ENCODE results near the gene NKD1.

The NKD1 gene

DNA sequence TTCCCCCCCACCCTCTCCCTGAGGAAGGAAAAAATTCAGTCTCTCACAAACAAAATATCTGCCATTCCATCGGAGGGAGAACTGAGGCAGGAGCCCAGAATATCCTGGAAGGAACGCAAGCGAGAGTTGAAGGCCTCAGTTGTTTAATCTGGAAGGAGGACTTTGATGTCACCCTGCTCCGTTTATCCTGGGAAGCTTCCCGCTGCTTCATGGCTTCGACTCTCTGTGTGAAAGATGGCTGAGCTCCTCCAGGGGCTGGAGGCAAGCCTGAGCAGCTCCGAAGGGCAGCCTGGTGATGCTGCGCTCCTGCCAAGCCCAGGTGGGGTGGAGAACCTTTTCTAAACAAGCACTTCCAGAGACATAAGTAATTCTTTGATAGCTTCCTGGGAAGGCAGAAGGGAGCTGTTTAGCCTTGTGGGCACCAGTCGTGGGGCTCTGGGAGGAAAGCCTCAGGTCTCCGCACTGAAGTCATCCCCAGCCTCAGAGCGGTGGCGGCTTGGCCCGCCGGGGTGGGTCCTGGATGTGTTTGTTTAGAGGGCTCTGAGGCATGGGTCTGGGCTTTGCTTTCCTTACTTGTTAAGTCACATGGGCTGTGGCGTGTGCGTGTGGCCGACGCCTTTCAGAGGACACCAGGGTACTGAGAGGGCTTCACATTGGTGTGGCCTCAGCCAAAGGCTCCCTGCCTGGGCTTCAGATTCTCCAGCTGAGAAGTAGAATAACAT lies 7.9 kb downstream of the NKD1 start:
- ChIA-PET CTCF (interaction anchor here (0.6 kb wide), 1 partner anchor 607 kb away, joined by 3 read pairs; no protein-coding TSS in a partner anchor), POLR2A (no interaction called here)
- DNase-seq (ENCODE audit: extremely low spot score): no peak
- TF ChIP-seq FOXA1 (IDR thresholded peaks at IDR 0.05) (no peak), CTBP1 (IDR thresholded peaks at IDR 0.05; ENCODE audit: borderline replicate concordance) (no peak), LEF1 (IDR thresholded peaks at IDR 0.05; ENCODE audit: borderline replicate concordance) (no peak), SUZ12 (IDR thresholded peaks at IDR 0.05) (no peak), HDGF (IDR thresholded peaks at IDR 0.05; ENCODE audit: borderline replicate concordance) (no peak), ZNF384 (IDR thresholded peaks at IDR 0.05) (no peak), ARNT (IDR thresholded peaks at IDR 0.05) (no peak), SP1 (IDR thresholded peaks at IDR 0.05) (no peak), L3MBTL2 (conservative IDR thresholded peaks at IDR 0.05) (no peak)

- ChIA-PET POLR2A (no interaction called here), CTCF (no interaction called here)
Measured at GRCh38 chr16:50557046-50557445, 8.8 kb downstream of the NKD1 start.

GRCh38 chr16:50558913-50559312 lies 10.7 kb downstream of the NKD1 start:
- POLR2A ChIA-PET: no interaction called here
- CTCF ChIA-PET: no interaction called here
- no peak for TF ChIP-seq SP1 (IDR thresholded peaks at IDR 0.05)
- TF ChIP-seq ZNF384 (IDR thresholded peaks at IDR 0.05): no peak
- no peak for TF ChIP-seq BHLHE40 (IDR thresholded peaks at IDR 0.05; ENCODE audit: borderline replicate concordance)
- no peak for TF ChIP-seq FOXK2 (IDR thresholded peaks at IDR 0.05)
- TF ChIP-seq, protein P1, sequence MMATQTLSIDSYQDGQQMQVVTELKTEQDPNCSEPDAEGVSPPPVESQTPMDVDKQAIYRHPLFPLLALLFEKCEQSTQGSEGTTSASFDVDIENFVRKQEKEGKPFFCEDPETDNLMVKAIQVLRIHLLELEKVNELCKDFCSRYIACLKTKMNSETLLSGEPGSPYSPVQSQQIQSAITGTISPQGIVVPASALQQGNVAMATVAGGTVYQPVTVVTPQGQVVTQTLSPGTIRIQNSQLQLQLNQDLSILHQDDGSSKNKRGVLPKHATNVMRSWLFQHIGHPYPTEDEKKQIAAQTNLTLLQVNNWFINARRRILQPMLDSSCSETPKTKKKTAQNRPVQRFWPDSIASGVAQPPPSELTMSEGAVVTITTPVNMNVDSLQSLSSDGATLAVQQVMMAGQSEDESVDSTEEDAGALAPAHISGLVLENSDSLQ (IDR thresholded peaks at IDR 0.05): no peak
- TF ChIP-seq L3MBTL2 (conservative IDR thresholded peaks at IDR 0.05): no peak
- TF ChIP-seq NFRKB (IDR thresholded peaks at IDR 0.05): no peak
- TF ChIP-seq LEF1 (IDR thresholded peaks at IDR 0.05; ENCODE audit: borderline replicate concordance): no peak
- no peak for TF ChIP-seq TARDBP (IDR thresholded peaks at IDR 0.05)
- TF ChIP-seq FOXA1 (IDR thresholded peaks at IDR 0.05): no peak
- TF ChIP-seq FOXM1 (IDR thresholded peaks at IDR 0.05; ENCODE audit: borderline replicate concordance): no peak
- no peak for TF ChIP-seq ARNT (IDR thresholded peaks at IDR 0.05)
- TF ChIP-seq HDGF (IDR thresholded peaks at IDR 0.05; ENCODE audit: borderline replicate concordance): no peak
- no peak for TF ChIP-seq SUZ12 (IDR thresholded peaks at IDR 0.05)
- TF ChIP-seq CTBP1 (IDR thresholded peaks at IDR 0.05; ENCODE audit: borderline replicate concordance): no peak
- TF ChIP-seq ELF4 (IDR thresholded peaks at IDR 0.05): no peak
- DNase-seq (ENCODE audit: extremely low spot score): no peak

More at GRCh38 chr16:50557046-50557445, 8.8 kb downstream of the NKD1 start:
- TF ChIP-seq SUZ12 (IDR thresholded peaks at IDR 0.05) (no peak), LEF1 (IDR thresholded peaks at IDR 0.05; ENCODE audit: borderline replicate concordance) (no peak), SP1 (IDR thresholded peaks at IDR 0.05) (no peak), ELF4 (IDR thresholded peaks at IDR 0.05) (no peak), FOXK2 (IDR thresholded peaks at IDR 0.05) (no peak), TARDBP (IDR thresholded peaks at IDR 0.05) (no peak), FOXM1 (IDR thresholded peaks at IDR 0.05; ENCODE audit: borderline replicate concordance) (no peak), NFRKB (IDR thresholded peaks at IDR 0.05) (no peak), HDGF (IDR thresholded peaks at IDR 0.05; ENCODE audit: borderline replicate concordance) (no peak), FOXA1 (IDR thresholded peaks at IDR 0.05) (no peak), L3MBTL2 (conservative IDR thresholded peaks at IDR 0.05) (no peak), ZNF384 (IDR thresholded peaks at IDR 0.05) (no peak), BHLHE40 (IDR thresholded peaks at IDR 0.05; ENCODE audit: borderline replicate concordance) (no peak), ARNT (IDR thresholded peaks at IDR 0.05) (no peak), CTBP1 (IDR thresholded peaks at IDR 0.05; ENCODE audit: borderline replicate concordance) (no peak)
- TF ChIP-seq, protein P1 (IDR thresholded peaks at IDR 0.05): no peak
- DNase-seq (ENCODE audit: extremely low spot score): no peak

GRCh38 chr16:50559342-50559741 lies 11.1 kb downstream of the NKD1 start:
- no peak for DNase-seq (ENCODE audit: extremely low spot score)
- TF ChIP-seq, protein P1 (IDR thresholded peaks at IDR 0.05): no peak
- no peak for TF ChIP-seq SUZ12 (IDR thresholded peaks at IDR 0.05)
- no peak for TF ChIP-seq ZNF384 (IDR thresholded peaks at IDR 0.05)
- TF ChIP-seq FOXM1 (IDR thresholded peaks at IDR 0.05; ENCODE audit: borderline replicate concordance): no peak
- POLR2A ChIA-PET: no interaction called here
- CTCF ChIA-PET: no interaction called here

GRCh38 chr16:50559804-50560514 lies 11.8 kb downstream of the NKD1 start:
- ChIA-PET CTCF (no interaction called here), POLR2A (no interaction called here)
- TF ChIP-seq NFRKB (IDR thresholded peaks at IDR 0.05) (no peak), TARDBP (IDR thresholded peaks at IDR 0.05) (no peak), LEF1 (IDR thresholded peaks at IDR 0.05; ENCODE audit: borderline replicate concordance) (no peak), FOXM1 (IDR thresholded peaks at IDR 0.05; ENCODE audit: borderline replicate concordance) (no peak), ELF4 (IDR thresholded peaks at IDR 0.05) (no peak), SP1 (IDR thresholded peaks at IDR 0.05) (no peak), BHLHE40 (IDR thresholded peaks at IDR 0.05; ENCODE audit: borderline replicate concordance) (no peak), HDGF (IDR thresholded peaks at IDR 0.05; ENCODE audit: borderline replicate concordance) (no peak), FOXK2 (IDR thresholded peaks at IDR 0.05) (no peak), ZNF384 (IDR thresholded peaks at IDR 0.05) (no peak), L3MBTL2 (conservative IDR thresholded peaks at IDR 0.05) (no peak), ARNT (IDR thresholded peaks at IDR 0.05) (no peak), CTBP1 (IDR thresholded peaks at IDR 0.05; ENCODE audit: borderline replicate concordance) (no peak), SUZ12 (IDR thresholded peaks at IDR 0.05) (no peak), FOXA1 (IDR thresholded peaks at IDR 0.05) (no peak)
- TF ChIP-seq, protein P1 (IDR thresholded peaks at IDR 0.05): no peak
- no peak for DNase-seq (ENCODE audit: extremely low spot score)
